ENCODE data around the gene E2F1. TPM values are rescaled to one million over a fixed set of nuclear protein-coding genes. Genes with fewer than 3 reads are reported as not detected.
A peak's percentile ranks its signal among the peaks of the same experiment; 100 is the strongest.

E2F1 gene
- total and polyA plus RNA-seq, 2 of the 4 experiments (the other 2 are of a cell fraction), result 10.9 to 14.0 TPM

DNA sequence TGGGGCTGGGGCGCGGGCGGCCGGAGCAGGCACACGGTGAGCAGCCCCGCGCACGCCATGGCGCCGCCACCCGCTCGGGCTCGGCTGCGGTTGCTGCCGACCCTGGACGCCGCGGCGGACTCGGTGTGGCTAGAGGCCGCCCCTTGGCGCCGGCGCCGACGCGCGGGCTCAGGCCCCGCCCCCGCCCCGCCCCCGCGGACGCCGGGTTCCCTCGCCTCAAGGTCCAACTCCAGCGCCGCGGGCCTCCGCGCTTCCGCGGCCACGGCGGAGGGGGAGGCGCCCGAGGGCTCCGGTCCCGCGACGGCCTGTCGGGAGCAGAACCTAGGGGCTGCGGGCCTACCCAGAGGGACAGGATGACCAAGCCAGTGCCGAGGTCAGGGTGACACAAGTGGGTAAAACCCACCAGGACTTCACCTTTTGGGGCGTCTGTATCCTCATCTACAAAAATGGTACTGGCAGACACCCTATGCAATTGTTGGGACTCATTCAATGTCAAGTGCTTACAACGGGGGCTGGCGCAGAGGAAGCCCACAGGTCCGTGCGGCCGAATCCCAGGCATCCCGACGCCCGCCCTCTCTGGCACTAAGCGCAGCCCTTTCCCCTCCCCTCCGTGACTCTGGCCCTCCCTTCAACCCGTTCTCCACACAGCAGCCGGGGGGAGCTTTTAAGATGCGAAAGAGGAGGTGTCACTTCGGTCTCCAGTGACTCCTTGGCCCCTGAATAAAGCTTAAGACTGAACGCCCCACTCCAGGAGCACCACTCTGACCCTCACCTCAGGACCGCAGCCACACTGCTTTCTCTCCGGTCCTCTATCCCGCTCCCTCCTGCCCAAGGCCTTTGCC is 11.7 kb downstream of the E2F1 start, which contains the start of gene NECAB3:
Gene NECAB3 (minus strand): TSS at position 135 of the 842 bp plus-strand sequence. CDS start 76 bp downstream, at position 59.
- peak within 1 kb of the TSS; percentile 94 for H3K4me3 ChIP-seq (ENCODE audit: insufficient read depth, low read depth, low read length)
- H3K9me3 ChIP-seq (ENCODE audit: control insufficient read depth, insufficient read depth, low read length), result no peaks in the 10 kb centered on the region
- H3K9ac ChIP-seq (ENCODE audit: low read depth, low read length), result peak within 1 kb of the TSS; percentile 99
- peak within 1 kb of the TSS; percentile 79 to 96 for H4K8ac ChIP-seq (ENCODE audit: low read depth in 2 of 2, low read length in 2 of 2)
- peak within 1 kb of the TSS; percentile 81 for H4K91ac ChIP-seq (ENCODE audit: insufficient read depth, low read depth, low read length)
- intact Hi-C loops (cut with micrococcal nuclease), result no loop called here
- H3K27ac ChIP-seq (ENCODE audit: insufficient read depth, low read length), result peak within 1 kb of the TSS; percentile 78
- H3K79me1 ChIP-seq (ENCODE audit: low read depth in 1 of 2, low read length in 2 of 2), result peaks cover 8 to 53% of the 10 kb centered on the region in 2 experiments; a peak in 3 of 4 replicates
- H3K36me3 ChIP-seq (ENCODE audit: control insufficient read depth, insufficient read depth, low read length), result peaks cover 8% of the 10 kb centered on the region; the same call in 1 of the 2 replicates
- H3K9me1 ChIP-seq (ENCODE audit: insufficient read depth, low read length), result peaks cover 18% of the 10 kb centered on the region
- H2BK120ac ChIP-seq (ENCODE audit: low read depth, low read length), result peak within 1 kb of the TSS; percentile 71
- TF ChIP-seq MAFK (IDR thresholded peaks at IDR 0.05; ENCODE audit: low read depth, low read length) (no peak), MAZ (IDR thresholded peaks at IDR 0.05; ENCODE audit: borderline replicate concordance, low read depth, low read length) (peak; percentile 65; the same call in 1 of the 2 replicates)
- WGBS, 2 experiments (ENCODE audit: extremely low coverage in 2 of 2, insufficient read length in 1 of 2), result 3% methylated on average over 60 of the region's 73 CpGs; no CpG with 5 or more reads in 1 of the 2 experiments
- peak within 1 kb of the TSS; percentile 53; the same call in 1 of the 2 replicates for H3K56ac ChIP-seq (ENCODE audit: extremely low read depth, insufficient read depth, low read length)
- peak; percentile 94 for ATAC-seq (ENCODE audit: low read depth)
- DNase-seq, result peak; percentile 59
- peak within 1 kb of the TSS; percentile 70 for H2BK5ac ChIP-seq (ENCODE audit: low read depth, low read length, poor library complexity, severe bottlenecking)
- in situ Hi-C loops (cut with MboI; ENCODE audit: low sequenced_read_pairs), result no loop called here
- peaks cover 27% of the 10 kb centered on the region for H3K4me1 ChIP-seq (ENCODE audit: control insufficient read depth, insufficient read depth, low read length)
- peak within 1 kb of the TSS; percentile 85 for H3K18ac ChIP-seq (ENCODE audit: low read depth, low read length)
- peak within 1 kb of the TSS; percentile 96 for H3K4ac ChIP-seq (ENCODE audit: low read depth, low read length)
- H2AK5ac ChIP-seq (ENCODE audit: low read depth, low read length), result peak within 1 kb of the TSS; percentile 98
- H2AK9ac ChIP-seq (replicated peaks; ENCODE audit: low read depth, low read length, poor library complexity), result peak within 1 kb of the TSS; percentile 97
- peak within 1 kb of the TSS; percentile 92 for H2AFZ ChIP-seq (replicated peaks; ENCODE audit: low read length, poor library complexity)
- peaks cover 16% of the 10 kb centered on the region; the same call in 1 of the 2 replicates for H4K20me1 ChIP-seq (ENCODE audit: insufficient read depth, low read length)
- POLR2A ChIA-PET (ENCODE audit: unreplicated experiment), result interaction anchor here (0.6 kb wide), 1 partner anchor 255 kb away, joined by 4 read pairs; no protein-coding TSS in a partner anchor
- peak within 1 kb of the TSS; percentile 40 for H2BK20ac ChIP-seq (ENCODE audit: low read depth, low read length)
- peak within 1 kb of the TSS; percentile 100 for H3K14ac ChIP-seq (replicated peaks; ENCODE audit: low read depth, low read length)
- peak within 1 kb of the TSS; percentile 80; the same call in 1 of the 3 replicates for H2BK15ac ChIP-seq (ENCODE audit: low read depth, low read length)
- CTCF ChIA-PET, result no interaction called here
- H4K5ac ChIP-seq (ENCODE audit: low read depth, low read length), result peak within 1 kb of the TSS; percentile 78
- peak within 1 kb of the TSS; percentile 96 for H3K23ac ChIP-seq (ENCODE audit: low read depth, low read length)
- no peaks in the 10 kb centered on the region for H3K27me3 ChIP-seq (ENCODE audit: control insufficient read depth, insufficient read depth, low read length)
- peak within 1 kb of the TSS; percentile 99 for H3K4me2 ChIP-seq (ENCODE audit: low read depth, low read length)
- dilution Hi-C loops (cut with HindIII; ENCODE audit: low sequenced_read_pairs, unreplicated experiment), result no loop called here
- no TSS peak for BruUV-seq (replicated peaks)
